Smooth muscle cell (in vitro differentiated cells): ENCODE results near the gene CCIN. TPM values are rescaled to one million over a fixed set of nuclear protein-coding genes. Genes with fewer than 3 reads are reported as not detected.

Experiments
- DNase-seq: peaks from one replicate; lab custom pipeline; 2025; ENCODE audit not compliant: unreplicated experiment; lab: John Stamatoyannopoulos, UW
- H2AFZ ChIP-seq: fragments of 200-600 bp; sonication (generic); 2 replicates; pipeline ENCODE4 v1.6.0; 2016; ENCODE audit warnings: antibody characterized with exemption, low read depth, mild to moderate bottlenecking
- H3F3A ChIP-seq: fragments of 200-600 bp; sonication (generic); 2 replicates; pipeline ENCODE4 v1.6.0; 2017; ENCODE audit warnings: antibody characterized with exemption, low read depth
- H3K27ac ChIP-seq: fragments of 200-600 bp; sonication (generic); 2 replicates; pipeline ENCODE4 v1.5.1; 2016; ENCODE audit warnings: low read depth, mild to moderate bottlenecking
- H3K27me3 ChIP-seq: fragments of 200-600 bp; sonication (generic); 2 replicates; pipeline ENCODE4 v1.6.1; 2016; ENCODE audit warnings: low read depth, mild to moderate bottlenecking
- H3K36me3 ChIP-seq: fragments of 200-600 bp; sonication (generic); 2 replicates; pipeline ENCODE4 v1.5.1; 2016; ENCODE audit warnings: low read depth
- H3K4me1 ChIP-seq: fragments of 200-600 bp; sonication (generic); 2 replicates; pipeline ENCODE4 v1.5.1; 2016; ENCODE audit warnings: low read depth
- H3K4me2 ChIP-seq: fragments of 200-600 bp; sonication (generic); 2 replicates; pipeline ENCODE4 v1.6.0; 2016; ENCODE audit warnings: mild to moderate bottlenecking
- H3K4me3 ChIP-seq: fragments of 200-600 bp; sonication (generic); 2 replicates; pipeline ENCODE4 v1.5.1; 2016; ENCODE audit warnings: mild to moderate bottlenecking
- H3K79me2 ChIP-seq: fragments of 200-600 bp; sonication (generic); 2 replicates; pipeline ENCODE4 v1.6.0; 2016; ENCODE audit warnings: low read depth, mild to moderate bottlenecking
- H3K9ac ChIP-seq: fragments of 200-600 bp; sonication (generic); 2 replicates; pipeline ENCODE4 v1.6.0; 2016; ENCODE audit warnings: low read depth
- H3K9me3 ChIP-seq: fragments of 200-600 bp; sonication (generic); replicated peaks from 2 replicates; pipeline ENCODE4 v1.5.1; 2016; ENCODE audit warnings: low read depth
- H4K20me1 ChIP-seq: fragments of 200-600 bp; sonication (generic); 2 replicates; pipeline ENCODE4 v1.6.0; 2016; ENCODE audit warnings: low read depth
- WGBS: methylation state at CpG from one replicate; pipeline ENCODE4 v1.1.7; 2016; ENCODE audit warnings: low lambda C conversion rate; 5-methylcytosine and 5-hydroxymethylcytosine counted together
- polyA plus RNA-seq: library from polyadenylated mRNA; unstranded; fragments of >200 nt; fragmentation: Nextera tagmentation; extraction: Ambion mirVana; gene quantifications from 2 replicates; pipeline ENCODE4 v1.2.1, GENCODE V29; 2016
- total RNA-seq: library from RNA; depleted of rRNA; stranded (reverse); fragments of >200 nt; gene quantifications from 2 replicates; pipeline ENCODE4 v1.2.3, GENCODE V29; 2014
- TF ChIP-seq, protein P1 (sequence below): fragments of 200-600 bp; sonication (generic); IDR thresholded peaks from 2 replicates; pipeline ENCODE4 v1.5.1; 2017; ENCODE audit warnings: borderline replicate concordance, mild to moderate bottlenecking, antibody characterized with exemption; ENCODE audit not compliant: insufficient read depth, poor library complexity, severe bottlenecking

The CCIN gene
- total and polyA plus RNA-seq, 2 experiments from 2014 or later: 0.31 to 1.3 TPM

DNA sequence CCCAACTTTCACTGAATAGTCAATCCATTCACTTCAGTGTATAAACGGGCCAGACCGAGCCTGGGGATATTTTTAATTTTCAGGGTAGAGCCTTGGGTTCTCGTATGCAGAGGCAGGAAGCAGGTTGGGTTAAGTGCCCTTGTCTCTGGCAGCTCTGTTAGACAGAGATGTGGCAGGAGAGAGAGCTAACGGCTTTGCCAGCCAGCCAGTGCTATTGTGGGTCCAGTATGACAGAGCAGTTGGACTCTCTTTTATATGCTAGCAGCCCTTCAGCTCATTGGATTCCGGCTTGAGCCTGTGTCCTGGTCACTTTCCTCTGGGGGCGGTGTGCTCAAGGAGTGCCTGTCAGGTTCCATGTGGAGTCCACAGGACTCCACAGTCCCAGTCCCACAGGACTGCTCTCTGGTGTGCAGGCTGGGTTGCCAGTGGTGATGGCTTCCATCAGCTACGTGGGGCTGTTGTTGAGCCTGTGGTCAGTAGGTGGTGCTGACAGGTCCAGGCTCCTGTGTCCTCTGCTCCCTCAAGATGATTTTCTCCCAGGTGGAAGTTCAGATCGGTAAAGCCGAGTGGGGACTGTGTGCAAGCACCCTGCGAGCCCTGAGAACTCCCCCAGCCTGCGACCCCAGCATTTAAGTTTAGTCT lies 35.8 kb downstream of the CCIN start:
- no peak overlapping the region for H3K4me2 ChIP-seq
- H3K79me2 ChIP-seq: peaks cover 20% of the 10 kb centered on the region
- no peak overlapping the region for H2AFZ ChIP-seq
- H4K20me1 ChIP-seq: peaks cover 72% of the 10 kb centered on the region
- H3K9me3 ChIP-seq: no peaks in the 10 kb centered on the region
- H3K36me3 ChIP-seq: peaks cover 18% of the 10 kb centered on the region
- 93% methylated on average over 11 of the region's 11 CpGs for WGBS
- H3K9ac ChIP-seq: no peak overlapping the region
- DNase-seq: no peak
- H3K27ac ChIP-seq: no peak overlapping the region
- no peaks in the 10 kb centered on the region for H3K27me3 ChIP-seq
- H3K4me1 ChIP-seq: peaks cover 12% of the 10 kb centered on the region
- no peak overlapping the region for H3K4me3 ChIP-seq
- TF ChIP-seq, protein P1, sequence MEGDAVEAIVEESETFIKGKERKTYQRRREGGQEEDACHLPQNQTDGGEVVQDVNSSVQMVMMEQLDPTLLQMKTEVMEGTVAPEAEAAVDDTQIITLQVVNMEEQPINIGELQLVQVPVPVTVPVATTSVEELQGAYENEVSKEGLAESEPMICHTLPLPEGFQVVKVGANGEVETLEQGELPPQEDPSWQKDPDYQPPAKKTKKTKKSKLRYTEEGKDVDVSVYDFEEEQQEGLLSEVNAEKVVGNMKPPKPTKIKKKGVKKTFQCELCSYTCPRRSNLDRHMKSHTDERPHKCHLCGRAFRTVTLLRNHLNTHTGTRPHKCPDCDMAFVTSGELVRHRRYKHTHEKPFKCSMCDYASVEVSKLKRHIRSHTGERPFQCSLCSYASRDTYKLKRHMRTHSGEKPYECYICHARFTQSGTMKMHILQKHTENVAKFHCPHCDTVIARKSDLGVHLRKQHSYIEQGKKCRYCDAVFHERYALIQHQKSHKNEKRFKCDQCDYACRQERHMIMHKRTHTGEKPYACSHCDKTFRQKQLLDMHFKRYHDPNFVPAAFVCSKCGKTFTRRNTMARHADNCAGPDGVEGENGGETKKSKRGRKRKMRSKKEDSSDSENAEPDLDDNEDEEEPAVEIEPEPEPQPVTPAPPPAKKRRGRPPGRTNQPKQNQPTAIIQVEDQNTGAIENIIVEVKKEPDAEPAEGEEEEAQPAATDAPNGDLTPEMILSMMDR: no peak
- peaks cover 47% of the 10 kb centered on the region for H3F3A ChIP-seq

- peak overlapping the region; percentile 93 for H3K27ac ChIP-seq
- peaks cover 12% of the 10 kb centered on the region for H3K4me1 ChIP-seq
- H3K9me3 ChIP-seq: no peaks in the 10 kb centered on the region
- H3K79me2 ChIP-seq: peaks cover 25% of the 10 kb centered on the region
- H3K4me3 ChIP-seq: no peak overlapping the region
- peaks cover 79% of the 10 kb centered on the region for H4K20me1 ChIP-seq
- WGBS: 38% methylated on average over 4 of the region's 4 CpGs
- peak overlapping the region; percentile 61 for H3K4me2 ChIP-seq
- peaks cover 47% of the 10 kb centered on the region for H3F3A ChIP-seq
- H3K9ac ChIP-seq: peak overlapping the region; percentile 46
- peaks cover 14% of the 10 kb centered on the region for H3K36me3 ChIP-seq
- no peak for DNase-seq
- H2AFZ ChIP-seq: no peak overlapping the region
- TF ChIP-seq, protein P1: no peak
- H3K27me3 ChIP-seq: no peaks in the 10 kb centered on the region
Measured at GRCh38 chr9:36207016-36207415, 37.8 kb downstream of the CCIN start.

DNA sequence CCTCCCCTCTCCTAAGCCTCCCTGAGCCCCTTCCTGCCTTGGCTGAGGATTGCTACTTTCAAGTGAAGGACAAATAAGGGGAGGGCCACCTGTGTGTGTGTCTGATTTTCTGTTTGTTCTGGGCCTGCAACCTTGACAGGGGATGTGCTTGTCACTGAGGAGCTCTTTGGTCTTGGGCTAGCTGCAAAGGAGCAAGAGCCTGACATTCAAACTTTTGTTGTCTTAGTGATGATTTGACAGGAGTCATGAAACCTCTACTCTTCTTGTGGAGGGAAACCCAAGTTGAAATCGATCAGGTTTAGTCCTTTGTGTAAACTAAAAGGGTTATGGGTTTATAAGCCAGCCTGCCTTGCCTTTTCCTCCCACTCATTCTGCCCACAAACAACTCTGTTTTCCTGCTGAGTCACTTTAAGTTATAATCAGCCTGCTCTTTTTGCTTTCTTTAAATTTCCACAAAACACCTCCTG lies 38.4 kb downstream of the CCIN start:
- Histone ChIP-seq H3K9me3 (no peaks in the 10 kb centered on the region), H3K4me3 (no peak overlapping the region), H3K4me1 (peaks cover 12% of the 10 kb centered on the region), H4K20me1 (peaks cover 81% of the 10 kb centered on the region), H2AFZ (no peak overlapping the region), H3K27me3 (no peaks in the 10 kb centered on the region), H3K9ac (peak overlapping the region; percentile 55), H3K36me3 (peaks cover 14% of the 10 kb centered on the region), H3K4me2 (peak overlapping the region; percentile 61), H3K79me2 (peaks cover 25% of the 10 kb centered on the region), H3F3A (peaks cover 48% of the 10 kb centered on the region), H3K27ac (peak overlapping the region; percentile 93)
- no peak for DNase-seq
- WGBS: 13% methylated on average over 1 of the region's 1 CpG
- TF ChIP-seq, protein P1: no peak
